WTC11 (cell line): ENCODE measurements around the gene DHPS. TPM values are rescaled to one million over a fixed set of nuclear protein-coding genes. Genes with fewer than 3 reads are reported as not detected.
A peak's percentile ranks its signal among the peaks of the same experiment; 100 is the strongest.

Experiments
- ATAC-seq: fragments of 200-7000 bp; cut with Tn5 transposase; 2 replicates; pipeline ENCODE4 v1.10.0; 2021; ENCODE audit warnings: mild to moderate bottlenecking, moderate library complexity
- CTCF ChIA-PET: fragments of 300-600 bp; sonication (Branson Sonifier 250); formaldehyde crosslinking; loops from one replicate; lab custom pipeline; 2021; ENCODE audit warnings: antibody characterized with exemption; lab: Charles Lee
- POLR2A ChIA-PET: fragments of 350-600 bp; sonication (Branson Sonifier 250); formaldehyde crosslinking; loops from one replicate; lab custom pipeline; 2021; ENCODE audit warnings: antibody characterized with exemption; lab: Charles Lee
- DNase-seq: peaks from one replicate; pipeline ENCODE4 v3.0.0; 2021; ENCODE audit warnings: low spot score
- H3K27ac Mint-ChIP-seq: 2 replicates; pipeline ENCODE4 v1.8.0; 2021; ENCODE audit warnings: mixed read lengths
- H3K27me3 Mint-ChIP-seq: 2 replicates; pipeline ENCODE4 v1.8.0; 2021; ENCODE audit warnings: low read depth, mild to moderate bottlenecking, moderate library complexity, mixed read lengths
- H3K36me3 Mint-ChIP-seq: 2 replicates; pipeline ENCODE4 v1.8.0; 2021; ENCODE audit warnings: mixed read lengths
- H3K4me1 Mint-ChIP-seq: 2 replicates; pipeline ENCODE4 v1.8.0; 2022; ENCODE audit warnings: mixed read lengths
- H3K4me3 Mint-ChIP-seq: 2 replicates; pipeline ENCODE4 v1.8.0; 2021; ENCODE audit warnings: mild to moderate bottlenecking, moderate library complexity, mixed read lengths
- H3K9me3 Mint-ChIP-seq: 2 replicates; pipeline ENCODE4 v1.8.0; 2021; ENCODE audit warnings: mixed read lengths
- CREB1 ChIP-seq: sonication (generic); formaldehyde crosslinking; IDR thresholded peaks from 2 replicates; pipeline ENCODE4 v1.8.0; 2023; ENCODE audit warnings: mild to moderate bottlenecking, missing genetic modification reagents
- CTCF ChIP-seq: fragments of 200-600 bp; IDR thresholded peaks from 2 replicates; pipeline ENCODE4 v1.8.0; 2022; ENCODE audit warnings: antibody characterized with exemption
- E2F1 ChIP-seq: sonication (generic); formaldehyde crosslinking; IDR thresholded peaks from 2 replicates; pipeline ENCODE4 v1.8.0; 2022; ENCODE audit warnings: mild to moderate bottlenecking, missing genetic modification reagents
- E2F5 ChIP-seq: sonication (generic); formaldehyde crosslinking; IDR thresholded peaks from 2 replicates; pipeline ENCODE4 v1.8.1; 2022; ENCODE audit warnings: mild to moderate bottlenecking, moderate library complexity, missing genetic modification reagents
- ESRRA ChIP-seq: sonication (generic); formaldehyde crosslinking; IDR thresholded peaks from 2 replicates; pipeline ENCODE4 v1.8.1; 2022; ENCODE audit warnings: mild to moderate bottlenecking, missing genetic modification reagents, borderline replicate concordance
- GTF2I ChIP-seq: fragments of 250-450 bp; sonication (Bioruptor Pico); conservative IDR thresholded peaks from 2 replicates; pipeline ENCODE4 v1.4.0; 2021; ENCODE audit warnings: mild to moderate bottlenecking
- NFYB ChIP-seq: sonication (generic); formaldehyde crosslinking; conservative IDR thresholded peaks from 2 replicates; pipeline ENCODE4 v1.8.0; 2022; ENCODE audit warnings: low read depth, missing genetic modification reagents
- RELA ChIP-seq: sonication (generic); formaldehyde crosslinking; IDR thresholded peaks from 2 replicates; pipeline ENCODE4 v1.8.1; 2022; ENCODE audit warnings: missing genetic modification reagents, mild to moderate bottlenecking, borderline replicate concordance
- RORB ChIP-seq: fragments of 250-450 bp; sonication (Bioruptor Pico); IDR thresholded peaks from 2 replicates; pipeline ENCODE4 v1.9.0; 2021; ENCODE audit warnings: mild to moderate bottlenecking
- SMAD4 ChIP-seq: sonication (generic); formaldehyde crosslinking; IDR thresholded peaks from 2 replicates; pipeline ENCODE4 v1.8.0; 2022; ENCODE audit warnings: mild to moderate bottlenecking, missing genetic modification reagents
- SOX15 ChIP-seq: fragments of 250-450 bp; sonication (Bioruptor Pico); IDR thresholded peaks from 2 replicates; pipeline ENCODE4 v1.9.0; 2021; ENCODE audit warnings: mild to moderate bottlenecking
- USF2 ChIP-seq: sonication (generic); formaldehyde crosslinking; IDR thresholded peaks from 2 replicates; pipeline ENCODE4 v1.8.1; 2023; ENCODE audit warnings: mild to moderate bottlenecking, missing genetic modification reagents, moderate library complexity
- ZBTB21 ChIP-seq: sonication (generic); formaldehyde crosslinking; IDR thresholded peaks from 2 replicates; pipeline ENCODE4 v1.8.1; 2023; ENCODE audit warnings: mild to moderate bottlenecking, missing genetic modification reagents, borderline replicate concordance
- ZNF263 ChIP-seq: sonication (generic); formaldehyde crosslinking; IDR thresholded peaks from 2 replicates; pipeline ENCODE4 v1.8.1; 2022; ENCODE audit warnings: low read depth, mild to moderate bottlenecking, moderate library complexity, missing genetic modification reagents
- ZNF671 ChIP-seq: fragments of 250-450 bp; sonication (Bioruptor Pico); IDR thresholded peaks from 2 replicates; pipeline ENCODE4 v1.8.0; 2021; ENCODE audit warnings: mild to moderate bottlenecking
- total RNA-seq: library from RNA; stranded (reverse); gene quantifications from 3 replicates; pipeline ENCODE4 v1.2.3, GENCODE V29; 2021
- TF ChIP-seq, protein P1 (sequence below): sonication (generic); formaldehyde crosslinking; IDR thresholded peaks from 2 replicates; pipeline ENCODE4 v1.8.1; 2022; ENCODE audit warnings: low read depth, missing genetic modification reagents, borderline replicate concordance
- TF ChIP-seq, protein P2 (sequence below): fragments of 250-450 bp; sonication (Bioruptor Pico); IDR thresholded peaks from 2 replicates; pipeline ENCODE4 v1.9.0; 2021; ENCODE audit warnings: moderate library complexity, mild to moderate bottlenecking, inconsistent platforms, borderline replicate concordance
- TF ChIP-seq, protein P3 (sequence below): sonication (generic); formaldehyde crosslinking; IDR thresholded peaks from 2 replicates; pipeline ENCODE4 v1.8.0; 2023; ENCODE audit warnings: mild to moderate bottlenecking, missing genetic modification reagents
- TF ChIP-seq, protein P4 (sequence below): sonication (generic); formaldehyde crosslinking; IDR thresholded peaks from 2 replicates; pipeline ENCODE4 v1.8.1; 2023; ENCODE audit warnings: mild to moderate bottlenecking, missing genetic modification reagents, borderline replicate concordance

DHPS gene
- total RNA-seq, 1 experiment from 2014 or later: 115 TPM

DNA sequence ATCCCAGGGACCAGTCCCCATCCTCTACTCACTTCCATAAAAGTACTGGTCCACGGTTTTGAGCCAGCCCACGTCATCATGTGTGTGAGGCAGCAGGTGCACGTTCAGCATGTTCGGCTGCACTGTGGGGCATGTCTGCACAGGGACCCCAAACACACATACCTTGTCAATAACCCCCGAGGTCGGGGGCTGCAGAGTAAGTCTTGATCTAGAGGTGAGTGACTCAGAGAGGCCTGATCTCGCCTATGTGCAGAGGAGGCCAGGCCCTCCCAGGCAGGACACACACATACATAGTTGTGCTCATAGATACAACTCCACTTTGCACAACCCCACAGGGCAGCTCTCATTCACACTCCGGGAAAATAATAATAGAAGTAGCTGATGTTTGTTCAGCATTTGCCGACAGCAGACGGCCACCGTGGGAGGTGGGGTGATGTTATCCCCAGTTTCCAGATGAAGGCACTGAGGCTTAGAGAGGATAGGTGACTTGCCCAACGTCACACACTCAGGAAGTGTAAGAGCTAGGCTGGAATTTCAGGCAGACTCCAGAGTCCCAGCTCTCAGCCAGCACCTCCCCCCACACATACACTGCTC lies 15.9 kb downstream of the DHPS start:
- no peak for DNase-seq
- no peaks in the 10 kb centered on the region for H3K9me3 Mint-ChIP-seq
- ATAC-seq: no peak
- ChIA-PET POLR2A (interaction anchor here (1.0 kb wide), 2 partner anchors 18 to 248 kb away, joined by 3 read pairs; no protein-coding TSS in a partner anchor), CTCF (interaction anchor here (0.7 to 2.9 kb wide), 8 partner anchors 8 to 575 kb away, joined by 3 to 18 read pairs (median 5); no protein-coding TSS in a partner anchor)
- H3K36me3 Mint-ChIP-seq: peaks cover 8% of the 10 kb centered on the region; the same call in 1 of the 2 replicates
- peak overlapping the region; percentile 69 for H3K27ac Mint-ChIP-seq
- peaks cover 31% of the 10 kb centered on the region for H3K4me1 Mint-ChIP-seq
- no peaks in the 10 kb centered on the region for H3K27me3 Mint-ChIP-seq
- TF ChIP-seq RELA: no peak
- TF ChIP-seq GTF2I (CRISPR knock-in tag): no peak
- TF ChIP-seq, protein P1, sequence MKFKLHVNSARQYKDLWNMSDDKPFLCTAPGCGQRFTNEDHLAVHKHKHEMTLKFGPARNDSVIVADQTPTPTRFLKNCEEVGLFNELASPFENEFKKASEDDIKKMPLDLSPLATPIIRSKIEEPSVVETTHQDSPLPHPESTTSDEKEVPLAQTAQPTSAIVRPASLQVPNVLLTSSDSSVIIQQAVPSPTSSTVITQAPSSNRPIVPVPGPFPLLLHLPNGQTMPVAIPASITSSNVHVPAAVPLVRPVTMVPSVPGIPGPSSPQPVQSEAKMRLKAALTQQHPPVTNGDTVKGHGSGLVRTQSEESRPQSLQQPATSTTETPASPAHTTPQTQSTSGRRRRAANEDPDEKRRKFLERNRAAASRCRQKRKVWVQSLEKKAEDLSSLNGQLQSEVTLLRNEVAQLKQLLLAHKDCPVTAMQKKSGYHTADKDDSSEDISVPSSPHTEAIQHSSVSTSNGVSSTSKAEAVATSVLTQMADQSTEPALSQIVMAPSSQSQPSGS (CRISPR knock-in tag): no peak
- TF ChIP-seq ESRRA (CRISPR knock-in tag): no peak
- TF ChIP-seq CREB1 (CRISPR knock-in tag): no peak
- H3K4me3 Mint-ChIP-seq: peak overlapping the region; percentile 98

GRCh38 chr19:12665281-12665573 lies 16.5 kb downstream of the DHPS start:
- no peak for ATAC-seq
- ChIA-PET POLR2A (no interaction called here), CTCF (interaction anchor here (1.2 to 2.9 kb wide), 4 partner anchors 8 to 25 kb away, joined by 7 to 18 read pairs (median 14); partner anchors contain the start of gene DHPS)
- TF ChIP-seq ZNF263 (CRISPR knock-in tag): no peak
- TF ChIP-seq SMAD4 (CRISPR knock-in tag): no peak
- no peak for TF ChIP-seq E2F1 (CRISPR knock-in tag)
- TF ChIP-seq SOX15: no peak
- TF ChIP-seq, protein P2, sequence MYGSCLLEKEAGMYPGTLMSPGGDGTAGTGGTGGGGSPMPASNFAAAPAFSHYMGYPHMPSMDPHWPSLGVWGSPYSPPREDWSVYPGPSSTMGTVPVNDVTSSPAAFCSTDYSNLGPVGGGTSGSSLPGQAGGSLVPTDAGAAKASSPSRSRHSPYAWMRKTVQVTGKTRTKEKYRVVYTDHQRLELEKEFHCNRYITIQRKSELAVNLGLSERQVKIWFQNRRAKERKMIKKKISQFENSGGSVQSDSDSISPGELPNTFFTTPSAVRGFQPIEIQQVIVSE: no peak
- no peak for TF ChIP-seq CTCF
- TF ChIP-seq, protein P3, sequence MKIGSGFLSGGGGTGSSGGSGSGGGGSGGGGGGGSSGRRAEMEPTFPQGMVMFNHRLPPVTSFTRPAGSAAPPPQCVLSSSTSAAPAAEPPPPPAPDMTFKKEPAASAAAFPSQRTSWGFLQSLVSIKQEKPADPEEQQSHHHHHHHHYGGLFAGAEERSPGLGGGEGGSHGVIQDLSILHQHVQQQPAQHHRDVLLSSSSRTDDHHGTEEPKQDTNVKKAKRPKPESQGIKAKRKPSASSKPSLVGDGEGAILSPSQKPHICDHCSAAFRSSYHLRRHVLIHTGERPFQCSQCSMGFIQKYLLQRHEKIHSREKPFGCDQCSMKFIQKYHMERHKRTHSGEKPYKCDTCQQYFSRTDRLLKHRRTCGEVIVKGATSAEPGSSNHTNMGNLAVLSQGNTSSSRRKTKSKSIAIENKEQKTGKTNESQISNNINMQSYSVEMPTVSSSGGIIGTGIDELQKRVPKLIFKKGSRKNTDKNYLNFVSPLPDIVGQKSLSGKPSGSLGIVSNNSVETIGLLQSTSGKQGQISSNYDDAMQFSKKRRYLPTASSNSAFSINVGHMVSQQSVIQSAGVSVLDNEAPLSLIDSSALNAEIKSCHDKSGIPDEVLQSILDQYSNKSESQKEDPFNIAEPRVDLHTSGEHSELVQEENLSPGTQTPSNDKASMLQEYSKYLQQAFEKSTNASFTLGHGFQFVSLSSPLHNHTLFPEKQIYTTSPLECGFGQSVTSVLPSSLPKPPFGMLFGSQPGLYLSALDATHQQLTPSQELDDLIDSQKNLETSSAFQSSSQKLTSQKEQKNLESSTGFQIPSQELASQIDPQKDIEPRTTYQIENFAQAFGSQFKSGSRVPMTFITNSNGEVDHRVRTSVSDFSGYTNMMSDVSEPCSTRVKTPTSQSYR (CRISPR knock-in tag): no peak
- TF ChIP-seq, protein P4, sequence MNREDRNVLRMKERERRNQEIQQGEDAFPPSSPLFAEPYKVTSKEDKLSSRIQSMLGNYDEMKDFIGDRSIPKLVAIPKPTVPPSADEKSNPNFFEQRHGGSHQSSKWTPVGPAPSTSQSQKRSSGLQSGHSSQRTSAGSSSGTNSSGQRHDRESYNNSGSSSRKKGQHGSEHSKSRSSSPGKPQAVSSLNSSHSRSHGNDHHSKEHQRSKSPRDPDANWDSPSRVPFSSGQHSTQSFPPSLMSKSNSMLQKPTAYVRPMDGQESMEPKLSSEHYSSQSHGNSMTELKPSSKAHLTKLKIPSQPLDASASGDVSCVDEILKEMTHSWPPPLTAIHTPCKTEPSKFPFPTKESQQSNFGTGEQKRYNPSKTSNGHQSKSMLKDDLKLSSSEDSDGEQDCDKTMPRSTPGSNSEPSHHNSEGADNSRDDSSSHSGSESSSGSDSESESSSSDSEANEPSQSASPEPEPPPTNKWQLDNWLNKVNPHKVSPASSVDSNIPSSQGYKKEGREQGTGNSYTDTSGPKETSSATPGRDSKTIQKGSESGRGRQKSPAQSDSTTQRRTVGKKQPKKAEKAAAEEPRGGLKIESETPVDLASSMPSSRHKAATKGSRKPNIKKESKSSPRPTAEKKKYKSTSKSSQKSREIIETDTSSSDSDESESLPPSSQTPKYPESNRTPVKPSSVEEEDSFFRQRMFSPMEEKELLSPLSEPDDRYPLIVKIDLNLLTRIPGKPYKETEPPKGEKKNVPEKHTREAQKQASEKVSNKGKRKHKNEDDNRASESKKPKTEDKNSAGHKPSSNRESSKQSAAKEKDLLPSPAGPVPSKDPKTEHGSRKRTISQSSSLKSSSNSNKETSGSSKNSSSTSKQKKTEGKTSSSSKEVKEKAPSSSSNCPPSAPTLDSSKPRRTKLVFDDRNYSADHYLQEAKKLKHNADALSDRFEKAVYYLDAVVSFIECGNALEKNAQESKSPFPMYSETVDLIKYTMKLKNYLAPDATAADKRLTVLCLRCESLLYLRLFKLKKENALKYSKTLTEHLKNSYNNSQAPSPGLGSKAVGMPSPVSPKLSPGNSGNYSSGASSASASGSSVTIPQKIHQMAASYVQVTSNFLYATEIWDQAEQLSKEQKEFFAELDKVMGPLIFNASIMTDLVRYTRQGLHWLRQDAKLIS (CRISPR knock-in tag): no peak
- TF ChIP-seq NFYB (CRISPR knock-in tag): no peak
- TF ChIP-seq USF2 (CRISPR knock-in tag): no peak
- no peak for TF ChIP-seq RORB (CRISPR knock-in tag)
- TF ChIP-seq E2F5 (CRISPR knock-in tag): no peak
- TF ChIP-seq ZBTB21 (CRISPR knock-in tag): no peak
- no peak for TF ChIP-seq ZNF671 (CRISPR knock-in tag)
- Mint-ChIP-seq H3K4me1 (peaks cover 26% of the 10 kb centered on the region), H3K27ac (no peak overlapping the region), H3K4me3 (peak overlapping the region; percentile 48), H3K36me3 (peaks cover 11% of the 10 kb centered on the region), H3K27me3 (no peaks in the 10 kb centered on the region), H3K9me3 (no peaks in the 10 kb centered on the region)
- DNase-seq: no peak
